Stimulated activated effector memory CD8-positive, alpha-beta T cell treated with anti-CD3 and anti-CD28 coated beads, Interleukin-12 subunit alpha, Interleukin-12 subunit beta, amount 100 ng/mL, for 72 hours (primary cell): ENCODE measurements around the gene MAP2K6.
A peak's percentile ranks its signal among the peaks of the same experiment; 100 is the strongest.

Experiments used
- ATAC-seq: fragments of 150-1000 bp; cut with Tn5 transposase; 2 replicates; pipeline ENCODE4 v1.10.0; 2021
- DNase-seq, 2 donors: peaks; one replicate each; pipeline ENCODE4 v3.0.0; 2021 to 2022; ENCODE audit warnings: low spot score in 2 of 2
- H3K27ac Mint-ChIP-seq: one replicate; pipeline ENCODE4 v1.8.0; 2022; ENCODE audit warnings: mild to moderate bottlenecking, mixed read lengths
- H3K36me3 Mint-ChIP-seq: one replicate; pipeline ENCODE4 v1.8.0; 2022; ENCODE audit warnings: mild to moderate bottlenecking, mixed read lengths
- H3K4me1 Mint-ChIP-seq: one replicate; pipeline ENCODE4 v1.8.0; 2022; ENCODE audit warnings: mixed read lengths
- H3K4me3 Mint-ChIP-seq: one replicate; pipeline ENCODE4 v1.8.0; 2022; ENCODE audit warnings: mild to moderate bottlenecking, mixed read lengths
- H3K9me3 Mint-ChIP-seq: one replicate; pipeline ENCODE4 v1.8.0; 2022; ENCODE audit warnings: mixed read lengths

MAP2K6 gene

DNA sequence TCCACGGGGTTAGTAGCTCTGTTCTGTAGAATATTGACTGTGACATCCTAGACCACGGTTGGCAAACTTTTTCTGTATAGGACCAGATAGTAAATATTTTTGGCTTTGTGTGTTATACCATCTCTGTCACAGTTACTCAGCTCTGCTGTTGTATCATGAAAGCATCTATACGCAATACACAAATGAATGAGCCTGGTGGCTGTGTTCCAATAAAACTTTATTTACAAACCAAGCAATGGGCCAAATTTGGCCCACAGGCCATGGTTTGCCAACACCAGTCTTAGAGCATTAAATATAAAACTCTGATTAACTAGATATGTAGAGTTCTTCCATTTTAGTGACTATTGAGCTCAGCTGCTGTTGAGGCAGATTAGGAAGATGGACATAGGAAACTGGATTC is 132.7 kb downstream of the MAP2K6 start:
- Mint-ChIP-seq H3K4me3 (no peak overlapping the region), H3K9me3 (no peaks in the 10 kb centered on the region), H3K4me1 (no peaks in the 10 kb centered on the region), H3K27ac (no peak overlapping the region), H3K36me3 (peaks cover 5% of the 10 kb centered on the region)
- ATAC-seq: no peak
- no peak for DNase-seq

DNA sequence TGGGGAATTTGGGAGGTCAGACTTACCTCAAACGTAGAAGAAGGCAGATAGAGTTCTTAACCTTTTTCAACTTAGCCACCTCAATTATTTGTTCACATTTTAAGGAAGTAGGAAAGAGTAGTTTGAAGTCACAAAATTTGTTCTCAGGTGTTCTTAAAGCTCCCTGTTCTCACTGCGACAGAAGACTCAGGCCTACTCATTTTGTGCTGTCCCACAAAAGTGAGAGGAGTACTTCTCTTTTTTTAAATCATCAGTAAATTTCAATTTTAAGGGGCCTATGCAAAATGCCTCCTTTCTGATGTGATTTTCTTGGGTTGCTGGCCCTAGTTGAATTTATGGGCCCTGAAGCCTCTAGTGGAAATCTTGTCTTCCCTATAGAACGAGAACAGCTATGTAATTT is 133.4 kb downstream of the MAP2K6 start:
- Mint-ChIP-seq H3K4me3 (no peak overlapping the region), H3K27ac (no peak overlapping the region), H3K9me3 (no peaks in the 10 kb centered on the region), H3K4me1 (no peaks in the 10 kb centered on the region), H3K36me3 (peaks cover 5% of the 10 kb centered on the region)
- ATAC-seq: no peak
- DNase-seq: no peak

DNA sequence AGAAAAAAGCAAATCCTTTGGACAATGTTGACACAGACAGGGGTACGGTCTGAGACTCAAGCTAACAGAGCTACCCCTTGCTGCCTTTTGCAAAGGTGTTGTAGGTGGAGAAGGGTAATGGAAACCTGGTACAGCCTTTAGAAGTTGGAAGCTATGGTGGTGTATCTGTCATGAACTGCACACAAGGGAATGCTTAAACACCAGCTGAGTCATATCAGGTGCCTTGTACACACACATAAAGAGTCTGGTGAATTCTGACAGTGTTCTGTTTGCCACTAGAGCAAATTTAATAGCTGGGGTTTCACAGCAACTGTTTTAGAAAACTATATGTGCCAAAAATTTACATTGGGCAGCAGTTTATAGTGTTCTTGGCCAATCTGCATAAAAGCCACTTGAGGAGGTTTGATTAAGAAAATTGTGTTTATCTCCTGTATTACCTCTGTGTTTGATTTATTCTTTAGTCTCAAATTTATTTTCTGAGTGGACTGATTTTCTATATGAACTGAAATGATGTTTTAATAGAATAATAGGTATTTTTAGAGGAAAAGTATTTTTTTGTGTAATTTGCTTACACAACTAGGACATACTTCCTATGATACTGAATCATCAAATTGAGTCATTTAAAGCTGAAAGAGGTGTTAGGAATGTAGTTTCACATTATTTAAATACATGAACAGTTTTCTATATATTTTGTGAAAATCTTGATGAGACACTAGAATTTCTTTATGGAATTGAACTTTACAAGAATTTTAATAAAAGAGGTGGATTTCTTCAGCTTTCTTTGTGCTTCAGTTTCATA is 136.9 kb downstream of the MAP2K6 start:
- no peaks in the 10 kb centered on the region for H3K36me3 Mint-ChIP-seq
- no peak overlapping the region for H3K4me3 Mint-ChIP-seq
- H3K4me1 Mint-ChIP-seq: no peaks in the 10 kb centered on the region
- no peak overlapping the region for H3K27ac Mint-ChIP-seq
- no peaks in the 10 kb centered on the region for H3K9me3 Mint-ChIP-seq
- DNase-seq: no peak
- peak; percentile 67 for ATAC-seq

DNA sequence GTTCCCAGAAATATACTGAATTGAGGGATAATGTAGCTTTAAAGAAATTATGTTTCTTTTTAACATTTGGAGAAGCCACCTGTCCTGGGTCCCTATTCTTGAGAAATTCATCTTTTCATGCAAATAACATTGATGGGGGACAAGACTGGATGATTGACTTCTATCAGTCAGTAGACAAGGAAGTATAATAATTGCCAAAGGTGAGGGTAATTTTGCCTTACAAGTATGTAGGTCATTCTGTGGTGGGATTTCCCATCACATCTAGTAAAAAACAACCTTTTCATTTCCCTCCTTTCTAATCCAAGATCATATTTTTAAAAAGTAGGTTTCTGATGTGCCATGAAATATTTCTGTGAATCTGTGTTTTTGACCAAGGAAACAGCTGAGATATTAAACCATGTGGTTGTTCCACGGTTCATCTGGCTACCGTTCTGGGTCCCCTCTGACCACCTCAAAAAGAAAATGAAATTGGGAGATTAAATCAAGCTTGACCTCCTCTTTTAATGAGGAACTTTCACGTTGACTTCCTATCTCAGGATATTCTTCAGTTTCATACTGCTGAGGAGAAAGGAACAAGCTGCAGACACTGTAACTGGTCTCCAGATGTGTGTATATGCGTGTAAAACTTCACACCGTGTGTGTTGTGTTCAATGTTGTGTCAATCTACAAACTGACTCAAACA is 138.6 kb downstream of the MAP2K6 start:
- Mint-ChIP-seq H3K4me3 (no peak overlapping the region), H3K4me1 (no peaks in the 10 kb centered on the region), H3K9me3 (no peaks in the 10 kb centered on the region), H3K36me3 (no peaks in the 10 kb centered on the region), H3K27ac (no peak overlapping the region)
- no peak for ATAC-seq
- DNase-seq: no peak

DNA sequence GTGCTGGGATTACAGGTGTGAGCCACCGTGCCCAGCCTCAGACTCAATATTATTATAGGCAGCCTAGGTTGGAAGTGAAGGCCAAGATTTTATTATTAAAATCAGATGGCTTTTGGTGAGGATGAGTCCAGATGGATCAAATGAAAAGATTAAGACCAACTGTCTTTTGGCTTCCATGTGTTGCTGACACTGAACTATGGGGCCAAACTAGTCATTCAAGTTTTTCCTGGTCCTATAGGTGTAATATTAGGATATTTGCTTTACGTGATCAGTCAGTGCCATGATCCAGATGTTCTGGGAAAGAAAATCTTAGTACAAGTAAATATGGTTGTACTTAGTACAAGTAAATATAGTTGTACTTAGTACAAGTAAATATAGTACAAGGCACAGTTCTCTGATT is 140.6 kb downstream of the MAP2K6 start:
- Mint-ChIP-seq H3K4me3 (no peak overlapping the region), H3K4me1 (no peaks in the 10 kb centered on the region), H3K36me3 (no peaks in the 10 kb centered on the region), H3K9me3 (no peaks in the 10 kb centered on the region), H3K27ac (no peak overlapping the region)
- ATAC-seq: no peak
- DNase-seq: no peak

DNA sequence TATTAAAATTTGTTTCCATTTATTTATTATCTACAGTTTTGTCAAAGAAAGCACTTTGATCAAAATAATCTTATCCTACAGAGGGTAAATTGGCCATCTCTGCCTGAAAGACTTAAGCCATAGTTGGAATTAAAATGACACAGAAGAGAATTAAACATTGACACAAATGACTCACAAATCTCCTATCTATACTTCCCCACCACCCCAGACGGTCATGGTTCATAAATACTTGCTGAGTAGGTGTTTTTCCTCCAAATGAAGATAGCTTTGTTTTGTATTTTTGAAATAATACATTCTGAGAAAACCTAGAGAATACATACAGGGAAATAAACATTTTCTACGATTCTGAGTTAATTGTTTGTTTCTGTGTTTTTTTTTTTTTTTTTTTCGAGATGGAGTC is 142.8 kb downstream of the MAP2K6 start:
- Mint-ChIP-seq H3K4me3 (no peak overlapping the region), H3K4me1 (no peaks in the 10 kb centered on the region), H3K9me3 (no peaks in the 10 kb centered on the region), H3K36me3 (no peaks in the 10 kb centered on the region), H3K27ac (no peak overlapping the region)
- DNase-seq (no peak), ATAC-seq (no peak)

DNA sequence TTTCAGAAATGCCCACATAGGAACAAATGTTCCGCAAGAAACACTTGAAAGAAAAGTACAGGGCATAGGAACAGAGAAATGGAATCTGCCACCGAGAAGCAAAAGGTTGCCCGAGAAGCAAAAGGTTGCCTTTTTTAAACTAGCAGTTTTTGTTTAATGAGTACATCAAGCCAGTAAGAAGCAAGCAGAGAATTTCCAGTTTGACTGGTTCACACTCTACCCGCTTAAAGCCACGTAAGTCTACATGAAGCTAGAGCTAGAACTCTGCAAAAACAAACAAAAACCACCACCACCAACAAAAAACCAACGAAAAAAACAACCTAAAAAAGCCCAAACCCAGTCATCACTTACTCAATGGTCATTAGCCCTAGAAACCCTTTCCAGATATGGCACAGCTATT is 144.3 kb downstream of the MAP2K6 start:
- DNase-seq (no peak), ATAC-seq (no peak)
- Mint-ChIP-seq H3K4me1 (no peaks in the 10 kb centered on the region), H3K27ac (no peak overlapping the region), H3K9me3 (no peaks in the 10 kb centered on the region), H3K4me3 (no peak overlapping the region), H3K36me3 (no peaks in the 10 kb centered on the region)

DNA sequence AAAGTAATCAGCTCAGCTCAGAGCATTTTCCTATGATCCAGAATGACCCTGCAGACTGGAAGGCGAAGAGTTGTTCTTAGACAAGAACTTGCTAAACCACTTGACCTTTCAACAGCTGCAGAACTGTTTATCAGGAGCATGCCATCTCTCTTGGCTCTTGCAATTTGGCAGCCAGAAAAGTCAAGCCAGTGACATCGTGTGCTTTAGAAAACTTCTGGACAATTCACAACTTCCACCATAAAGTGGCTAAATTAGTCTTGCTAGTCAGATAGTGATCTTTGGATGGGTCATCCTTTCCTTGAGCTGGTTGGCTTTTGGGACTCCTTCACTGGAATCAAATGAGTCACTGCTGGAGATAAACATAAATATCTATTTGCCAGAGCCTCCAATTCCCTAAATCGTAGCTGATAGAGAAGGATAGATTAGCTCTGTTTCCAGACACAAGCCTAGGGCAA is 146.5 kb downstream of the MAP2K6 start:
- H3K4me1 Mint-ChIP-seq: no peaks in the 10 kb centered on the region
- H3K36me3 Mint-ChIP-seq: no peaks in the 10 kb centered on the region
- no peak overlapping the region for H3K4me3 Mint-ChIP-seq
- H3K27ac Mint-ChIP-seq: no peak overlapping the region
- ATAC-seq (no peak), DNase-seq (no peak)
- H3K9me3 Mint-ChIP-seq: no peaks in the 10 kb centered on the region

DNA sequence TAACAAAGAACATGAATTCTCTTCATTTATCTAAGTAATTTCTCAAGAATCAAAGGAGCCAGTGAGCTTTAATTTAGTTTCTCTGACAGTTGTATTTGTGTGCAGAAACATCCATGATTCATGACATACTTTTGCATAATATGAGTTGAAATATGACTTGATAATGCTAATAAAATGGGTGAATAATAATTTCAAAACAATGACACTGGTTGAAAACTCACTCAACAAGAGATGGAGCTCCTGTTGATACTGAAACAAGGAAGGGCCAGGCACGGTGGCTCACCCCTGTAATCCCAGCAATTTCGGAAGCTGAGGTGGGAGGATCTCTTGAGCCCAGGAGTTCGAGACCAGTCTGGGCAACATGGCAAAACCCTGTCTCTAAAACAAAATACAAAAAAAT is 147.0 kb downstream of the MAP2K6 start:
- ATAC-seq: no peak
- no peak for DNase-seq
- no peaks in the 10 kb centered on the region for H3K4me1 Mint-ChIP-seq
- H3K4me3 Mint-ChIP-seq: no peak overlapping the region
- H3K27ac Mint-ChIP-seq: no peak overlapping the region
- no peaks in the 10 kb centered on the region for H3K36me3 Mint-ChIP-seq
- no peaks in the 10 kb centered on the region for H3K9me3 Mint-ChIP-seq

DNA sequence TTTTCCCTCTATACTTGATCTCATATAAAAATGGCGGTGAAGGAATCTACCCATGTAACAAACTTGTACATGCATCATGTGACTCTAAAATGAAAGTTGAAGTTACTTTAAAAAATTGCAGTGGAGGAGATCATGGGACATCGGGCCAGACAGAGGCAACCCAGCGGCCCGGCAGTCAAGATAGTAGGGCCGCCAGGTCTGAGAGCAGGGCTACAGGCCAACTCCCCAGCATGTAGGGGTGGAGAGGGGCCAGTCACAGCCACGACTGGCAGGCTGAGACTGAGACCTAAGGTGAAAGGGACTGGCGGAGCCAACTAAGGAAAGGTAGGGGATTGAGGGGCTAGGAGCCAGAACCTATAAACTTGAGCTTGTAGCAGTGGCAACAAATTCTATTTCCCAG is 150.9 kb downstream of the MAP2K6 start:
- no peaks in the 10 kb centered on the region for H3K9me3 Mint-ChIP-seq
- no peak for ATAC-seq
- H3K27ac Mint-ChIP-seq: no peak overlapping the region
- no peak for DNase-seq
- no peak overlapping the region for H3K4me3 Mint-ChIP-seq
- H3K36me3 Mint-ChIP-seq: no peaks in the 10 kb centered on the region
- H3K4me1 Mint-ChIP-seq: peaks cover 9% of the 10 kb centered on the region

DNA sequence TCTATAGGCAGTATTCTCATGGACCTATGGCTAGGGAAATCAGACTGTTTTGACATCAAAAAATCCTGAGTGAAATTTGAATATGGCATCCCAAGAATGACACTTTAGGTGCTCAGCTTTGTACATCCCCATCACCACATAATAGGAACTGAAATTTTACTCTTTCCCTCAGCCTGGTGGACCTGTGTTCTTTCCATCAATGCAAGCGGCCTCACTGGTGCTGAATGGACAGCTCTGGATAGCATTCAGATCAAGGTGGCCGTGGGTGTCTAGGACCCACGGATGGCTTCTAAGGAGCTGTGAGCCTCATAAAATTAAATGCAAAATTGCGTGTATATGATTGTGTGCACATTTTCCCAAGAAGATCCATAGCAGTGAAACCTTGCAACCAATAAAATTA is 152.6 kb downstream of the MAP2K6 start:
- no peak for DNase-seq
- peaks cover 9% of the 10 kb centered on the region for H3K4me1 Mint-ChIP-seq
- H3K27ac Mint-ChIP-seq: no peak overlapping the region
- ATAC-seq: no peak
- no peaks in the 10 kb centered on the region for H3K9me3 Mint-ChIP-seq
- H3K36me3 Mint-ChIP-seq: no peaks in the 10 kb centered on the region
- H3K4me3 Mint-ChIP-seq: no peak overlapping the region

DNA sequence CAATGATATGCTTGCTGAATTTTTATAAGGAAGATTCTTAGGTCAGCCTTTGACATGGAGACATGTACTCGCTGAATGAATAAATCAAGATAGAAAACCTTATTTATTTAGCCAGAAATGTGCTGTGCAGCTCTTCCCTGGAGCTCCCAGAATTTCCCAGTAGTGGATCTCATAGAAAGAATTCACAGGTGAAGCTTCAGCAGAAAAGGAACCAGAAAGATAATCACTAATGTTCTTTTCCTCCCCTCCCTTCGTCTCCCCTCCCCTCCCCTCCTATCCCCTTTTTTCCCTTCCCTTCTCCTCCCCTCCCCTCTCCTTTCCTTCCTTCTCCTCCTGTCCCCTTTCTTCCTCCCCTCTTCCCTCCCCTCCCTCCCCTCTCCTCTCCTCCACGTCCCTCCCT is 158.2 kb downstream of the MAP2K6 start:
- Mint-ChIP-seq H3K4me1 (peaks cover 9% of the 10 kb centered on the region), H3K36me3 (no peaks in the 10 kb centered on the region), H3K9me3 (no peaks in the 10 kb centered on the region), H3K27ac (no peak overlapping the region), H3K4me3 (no peak overlapping the region)
- DNase-seq (no peak), ATAC-seq (no peak)

DNA sequence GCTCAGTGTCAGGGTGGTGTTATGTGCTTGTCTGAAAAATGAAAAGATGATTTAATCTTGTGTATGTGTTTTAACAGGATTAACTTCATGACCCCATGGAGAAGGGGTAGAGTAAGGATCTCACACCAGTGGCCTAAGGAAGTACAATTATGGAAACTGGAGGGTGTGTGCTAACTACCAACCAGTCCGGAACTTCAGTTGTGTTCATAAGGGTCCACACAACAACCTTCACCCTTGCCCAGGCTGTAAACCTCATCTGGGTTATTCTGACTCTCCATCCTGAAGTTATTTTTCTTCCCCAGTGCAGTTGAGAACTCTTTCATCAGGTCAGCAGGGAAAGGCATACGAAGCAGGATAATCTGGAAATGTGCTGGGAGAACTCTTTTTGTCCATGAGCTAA is 158.9 kb downstream of the MAP2K6 start:
- Mint-ChIP-seq H3K27ac (no peak overlapping the region), H3K9me3 (no peaks in the 10 kb centered on the region)

DNA sequence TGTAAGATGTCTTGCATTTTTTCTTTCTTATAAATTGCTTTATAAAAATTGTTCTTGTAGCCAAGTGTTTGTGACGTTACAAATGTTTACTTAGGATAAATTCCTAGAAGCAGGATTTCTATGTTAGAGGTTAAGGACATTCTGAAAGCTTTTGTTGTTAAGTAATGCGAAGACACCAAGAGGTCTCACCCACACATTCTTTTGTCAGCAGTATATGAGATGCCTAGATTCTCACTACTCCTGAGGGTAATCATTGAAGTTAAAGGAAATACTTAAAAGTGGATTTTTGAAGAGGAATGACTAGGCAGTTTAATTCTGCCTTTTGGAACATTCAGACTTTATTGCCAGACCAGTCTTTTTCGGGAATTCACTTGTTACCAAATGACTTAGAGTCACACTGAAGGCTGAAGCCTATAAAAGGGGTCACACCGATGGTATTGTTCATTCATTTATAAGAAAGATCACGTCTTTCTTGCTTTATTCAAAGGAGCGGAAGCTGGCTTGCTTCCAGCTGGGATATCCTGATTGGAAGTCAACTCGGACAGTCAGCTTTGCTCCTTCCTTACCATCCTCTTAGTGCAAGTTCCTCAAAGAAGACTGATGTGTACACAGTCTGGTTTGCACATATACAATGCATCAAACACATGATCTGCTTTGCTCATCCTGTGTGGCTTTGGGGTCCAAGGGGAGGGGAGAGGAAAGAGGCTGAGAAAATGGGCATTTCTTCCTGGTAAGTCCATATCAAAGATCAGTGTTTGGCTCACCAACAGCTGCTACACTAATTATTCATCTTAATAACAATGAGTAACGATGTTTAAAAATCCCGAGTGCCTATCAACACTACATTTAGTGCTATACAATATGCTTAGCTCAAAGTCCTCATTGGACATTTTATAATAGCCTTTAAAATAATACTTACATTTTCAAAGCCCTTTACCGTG is 160.0 kb downstream of the MAP2K6 start:
- DNase-seq: no peak
- Mint-ChIP-seq H3K4me3 (no peak overlapping the region), H3K9me3 (no peaks in the 10 kb centered on the region), H3K27ac (no peak overlapping the region), H3K4me1 (peaks cover 2% of the 10 kb centered on the region), H3K36me3 (no peaks in the 10 kb centered on the region)
- no peak for ATAC-seq

More for the DNA sequence above, 158.9 kb downstream of the MAP2K6 start:
- Mint-ChIP-seq H3K4me1 (peaks cover 9% of the 10 kb centered on the region), H3K4me3 (no peak overlapping the region), H3K36me3 (no peaks in the 10 kb centered on the region)
- ATAC-seq (no peak), DNase-seq (no peak)

DNA sequence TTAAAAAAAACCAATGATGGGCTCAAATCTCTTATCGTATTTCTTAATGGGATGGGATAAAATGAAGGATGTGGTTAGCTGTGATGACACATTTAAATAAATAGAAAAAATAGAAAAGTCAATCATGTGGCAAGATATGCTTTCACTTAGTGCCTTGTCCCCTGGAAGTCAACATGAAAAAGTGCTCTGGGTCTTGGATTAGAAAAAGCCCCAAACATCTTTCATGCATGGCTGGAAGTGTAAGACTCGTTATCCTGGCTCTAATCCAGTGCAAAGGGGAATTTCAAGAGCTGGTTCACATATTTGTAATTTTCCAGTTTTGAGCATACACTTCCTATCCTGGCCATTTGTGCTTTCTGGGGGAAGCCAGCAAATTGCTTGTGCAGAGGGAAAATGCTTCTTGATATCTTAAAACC is 160.9 kb downstream of the MAP2K6 start:
- Mint-ChIP-seq H3K4me3 (no peak overlapping the region), H3K9me3 (no peaks in the 10 kb centered on the region), H3K27ac (no peak overlapping the region), H3K36me3 (no peaks in the 10 kb centered on the region), H3K4me1 (no peaks in the 10 kb centered on the region)
- no peak for DNase-seq
- ATAC-seq: no peak
